Measurements from ENCODE around the gene SLC8A3.

Gene SLC8A3

GRCh38 chr14:70064136-70064865 lies 124.5 kb downstream of the SLC8A3 start:
- no peak for DNase-seq

GRCh38 chr14:70061108-70061507 lies 127.6 kb downstream of the SLC8A3 start:
- no peak for DNase-seq

DNA sequence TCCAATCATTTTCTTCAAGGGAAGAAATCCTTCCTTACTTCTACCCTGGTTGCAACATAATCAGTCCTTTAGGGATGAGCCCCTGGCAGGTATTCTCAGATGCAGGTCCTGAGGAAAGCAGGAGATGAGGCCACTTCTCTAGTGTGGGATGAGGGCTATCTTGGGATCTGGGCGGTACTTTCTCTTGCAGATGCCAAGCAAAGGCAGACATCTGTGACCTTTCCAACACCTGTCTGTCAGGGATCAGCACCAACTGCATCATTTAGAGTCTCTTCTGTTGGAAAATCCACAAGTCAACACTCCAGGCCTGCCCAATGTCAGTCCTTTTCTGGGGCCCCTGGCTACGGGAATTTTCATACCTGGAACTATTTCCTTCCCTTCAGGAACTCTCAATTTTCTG lies 129.2 kb downstream of the SLC8A3 start:
- no peak for DNase-seq

GRCh38 chr14:70057519-70058136 lies 131.1 kb downstream of the SLC8A3 start:
- no peak for DNase-seq

DNA sequence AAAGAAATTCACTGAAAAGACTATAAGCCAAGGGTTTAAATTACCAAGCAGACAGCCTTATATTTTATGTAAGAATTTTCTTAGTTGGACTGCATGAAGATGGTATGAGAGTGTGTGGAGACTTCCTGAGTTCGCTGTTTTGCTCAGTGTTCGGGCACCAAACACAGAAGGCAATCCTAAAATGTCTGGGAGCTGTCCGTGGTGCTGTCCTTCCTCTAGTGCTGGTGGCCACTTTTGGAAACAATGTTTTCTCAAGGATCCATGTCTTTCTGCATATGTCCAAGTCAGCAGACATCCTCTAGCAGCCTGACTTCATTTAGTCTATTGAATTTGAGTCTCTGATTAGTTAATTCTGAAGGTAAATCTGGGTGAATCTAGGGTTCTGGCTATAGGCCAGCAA lies 135.8 kb downstream of the SLC8A3 start:
- DNase-seq: no peak

GRCh38 chr14:70050136-70050535 lies 138.6 kb downstream of the SLC8A3 start:
- DNase-seq: no peak

- DNase-seq: no peak
Measured at GRCh38 chr14:70049605-70050004, 139.1 kb downstream of the SLC8A3 start.

- DNase-seq: no peak
Measured at GRCh38 chr14:70048313-70048654, 140.5 kb downstream of the SLC8A3 start.

GRCh38 chr14:70047598-70048312 lies 141.0 kb downstream of the SLC8A3 start:
- DNase-seq: no peak

DNA sequence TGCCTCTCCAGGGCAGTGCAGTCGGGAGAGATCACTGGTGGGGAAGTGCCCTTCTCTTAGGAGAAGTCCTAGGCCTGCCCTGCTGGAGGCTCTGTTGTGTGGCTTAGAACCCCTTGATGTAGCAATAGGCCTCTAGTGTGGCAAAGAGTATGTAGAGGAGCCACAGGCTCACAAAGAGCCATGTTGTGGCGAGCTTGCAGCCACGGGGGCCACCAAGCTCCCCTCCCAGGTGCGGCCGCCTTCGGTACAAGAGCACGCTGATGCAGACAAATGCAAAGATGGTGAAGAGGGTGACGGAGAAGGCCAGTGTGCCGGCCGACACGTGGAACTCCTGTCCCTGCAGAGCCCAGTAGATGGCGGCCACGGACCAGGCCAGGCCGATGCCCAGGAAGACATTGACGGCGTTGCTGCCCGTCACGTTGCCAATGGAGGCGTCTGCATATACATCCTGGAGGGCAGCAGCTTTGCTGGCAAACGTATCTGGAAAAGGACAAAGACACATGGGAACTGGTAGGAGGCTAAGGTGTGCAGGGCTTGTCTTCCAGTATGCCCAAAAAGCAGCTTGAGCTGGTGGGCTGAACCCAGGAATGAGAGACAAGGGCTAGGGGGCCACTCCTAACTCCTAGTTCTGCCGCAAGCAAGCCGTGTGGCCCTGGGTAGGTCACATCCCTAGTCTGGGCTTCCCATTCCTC lies 142.8 kb downstream of the SLC8A3 start:
- no peak for DNase-seq

DNA sequence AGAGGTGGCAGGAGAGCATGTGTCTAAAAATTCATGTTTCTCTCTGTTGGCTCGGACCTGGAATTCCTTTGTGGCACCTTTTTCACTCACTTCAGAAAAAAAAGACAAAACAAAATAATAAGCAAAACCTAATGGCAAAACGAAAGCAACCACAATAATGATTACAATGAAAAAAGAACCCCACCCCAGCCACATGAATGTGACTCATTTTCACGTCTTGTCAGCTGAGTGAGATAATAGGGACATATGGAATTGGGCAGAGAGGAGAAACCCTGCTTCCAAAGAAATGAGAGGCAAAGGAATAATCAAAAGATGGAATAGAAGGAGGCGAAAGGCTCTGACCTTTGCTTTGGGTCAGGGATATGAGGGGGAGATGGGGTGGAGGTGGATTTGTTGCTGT lies 143.4 kb downstream of the SLC8A3 start:
- no peak for DNase-seq

- peak in 1 of 2 donors; percentile 9 for DNase-seq
Measured at GRCh38 chr14:70043001-70043400, 145.8 kb downstream of the SLC8A3 start.

GRCh38 chr14:70036665-70037064 lies 152.1 kb downstream of the SLC8A3 start:
- DNase-seq: no peak

DNA sequence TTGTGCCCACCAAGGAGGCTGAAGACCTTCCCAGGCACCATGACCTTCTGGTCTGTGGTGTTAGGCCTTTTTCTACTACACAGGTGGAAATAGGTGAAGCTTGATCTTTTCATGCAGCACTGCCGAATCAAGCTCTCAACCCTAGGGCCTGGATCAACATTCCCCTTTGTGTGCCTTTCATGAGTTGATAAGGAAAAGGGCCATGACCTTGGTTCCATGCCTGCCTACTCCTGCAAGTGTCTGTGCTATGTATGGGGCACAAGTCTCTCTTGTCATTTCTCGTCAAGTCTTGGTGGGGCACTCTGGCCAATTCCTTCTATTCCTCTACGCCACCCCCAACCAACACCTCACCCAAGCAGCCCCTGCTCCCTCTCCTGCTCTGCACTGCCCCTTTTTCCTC lies 154.5 kb downstream of the SLC8A3 start:
- no peak for DNase-seq

- no peak for DNase-seq
Measured at GRCh38 chr14:70033561-70033960, 155.2 kb downstream of the SLC8A3 start.

- no peak for DNase-seq
Measured at GRCh38 chr14:70033116-70033515, 155.6 kb downstream of the SLC8A3 start.

DNA sequence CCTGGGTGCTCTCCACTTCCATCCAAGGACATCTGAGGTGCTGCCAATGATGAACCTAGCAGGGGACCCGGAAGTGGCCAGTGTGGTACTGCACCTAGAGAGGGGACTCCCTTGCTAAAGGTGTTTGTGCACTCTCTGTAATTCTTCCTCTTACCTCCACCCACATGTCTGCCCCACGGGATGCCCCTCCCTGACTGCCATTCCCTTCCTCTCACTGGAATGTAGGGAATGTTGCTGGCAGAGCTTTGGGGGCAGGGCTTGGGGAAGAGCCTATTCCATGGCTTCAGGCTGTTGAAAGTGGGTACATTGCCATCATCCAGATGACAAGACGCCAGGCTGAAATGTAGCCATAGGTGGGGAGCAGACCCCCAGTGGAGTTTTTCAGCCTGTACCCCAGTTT lies 156.3 kb downstream of the SLC8A3 start:
- DNase-seq: no peak

DNA sequence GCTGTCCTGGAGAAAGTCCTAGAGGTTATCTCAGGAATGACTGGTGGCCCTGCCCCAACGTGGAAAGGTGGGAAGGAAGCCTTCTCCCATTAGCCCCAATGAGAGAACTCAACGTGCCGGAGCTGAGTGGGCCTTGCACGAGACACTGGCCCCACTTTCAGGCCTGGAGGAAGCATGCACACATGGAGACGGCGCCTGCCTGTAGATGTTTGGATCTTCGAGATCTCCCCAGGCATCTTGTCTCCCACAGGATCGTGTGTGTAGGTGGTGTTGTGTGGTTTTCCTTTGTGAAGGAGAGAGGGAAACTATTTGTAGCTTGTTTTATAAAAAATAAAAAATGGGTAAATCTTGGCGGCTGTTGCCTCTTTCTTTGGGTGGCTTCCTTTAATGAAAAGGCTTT lies 156.7 kb downstream of the SLC8A3 start:
- no peak for DNase-seq

- DNase-seq: no peak
Measured at GRCh38 chr14:70029296-70030132, 159.2 kb downstream of the SLC8A3 start.

- peak; percentile 12 to 42 for DNase-seq
Measured at GRCh38 chr14:70027785-70028428, 160.8 kb downstream of the SLC8A3 start.

DNA sequence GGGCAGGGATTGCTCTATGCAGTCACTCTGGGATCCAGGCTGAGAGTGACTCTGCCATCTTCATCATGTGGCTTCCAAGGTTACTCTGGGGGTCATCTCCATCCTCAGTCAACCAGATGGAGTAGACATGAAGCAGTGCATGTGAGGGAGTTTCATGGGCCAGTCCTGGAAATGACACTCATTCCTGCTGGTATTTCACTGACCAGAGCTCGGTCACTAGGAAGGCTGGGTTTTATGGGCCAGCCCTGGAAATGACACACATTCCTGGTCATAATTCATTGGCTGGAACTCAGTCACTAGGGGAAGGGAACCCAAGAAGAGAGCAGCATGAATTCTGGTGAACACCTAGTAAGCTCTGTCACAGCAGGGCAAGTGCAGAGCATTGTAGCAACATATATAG lies 164.9 kb downstream of the SLC8A3 start:
- no peak for DNase-seq

GRCh38 chr14:70022771-70023445 lies 165.8 kb downstream of the SLC8A3 start:
- DNase-seq: no peak

Data from bone marrow (tissue), 2 donors.